Skin of body (tissue), 2 donors: Measurements from ENCODE around the gene CGNL1. TPM values are rescaled to one million over a fixed set of nuclear protein-coding genes. Genes with fewer than 3 reads are reported as not detected.

Experiments
- DNase-seq: peaks from one replicate; lab custom pipeline; 2025; lab: John Stamatoyannopoulos, UW
- total RNA-seq: library from RNA; depleted of rRNA; stranded (reverse); fragments of >200 nt; gene quantifications from one replicate; pipeline ENCODE4 v1.2.3, GENCODE V29; 2014

The CGNL1 gene
- total RNA-seq, 1 donor from 2014 or later, result 23.5 TPM

GRCh38 chr15:57353317-57353804 lies 22.9 kb upstream of the CGNL1 start:
- no peak for DNase-seq

GRCh38 chr15:57354436-57355123 lies 21.7 kb upstream of the CGNL1 start:
- DNase-seq, result no peak

GRCh38 chr15:57355259-57355658 lies 21.0 kb upstream of the CGNL1 start:
- no peak for DNase-seq

- no peak for DNase-seq
These were observed 20.1 kb upstream of the CGNL1 start for GRCh38 chr15:57356178-57356577.

- DNase-seq, result no peak
These were observed 19.7 kb upstream of the CGNL1 start for GRCh38 chr15:57356636-57357035.

GRCh38 chr15:57357799-57358198 lies 18.5 kb upstream of the CGNL1 start:
- no peak for DNase-seq

- DNase-seq, result no peak
These were observed 17.7 kb upstream of the CGNL1 start for GRCh38 chr15:57358571-57358970.

GRCh38 chr15:57363661-57364060 lies 12.6 kb upstream of the CGNL1 start:
- no peak for DNase-seq

- DNase-seq, result no peak
These were observed 11.9 kb upstream of the CGNL1 start for GRCh38 chr15:57364282-57365007.

GRCh38 chr15:57367556-57367955 lies 8.7 kb upstream of the CGNL1 start:
- no peak for DNase-seq

GRCh38 chr15:57370929-57371328 lies 5.4 kb upstream of the CGNL1 start:
- DNase-seq, result no peak

GRCh38 chr15:57373251-57373881 lies 2.9 kb upstream of the CGNL1 start:
- DNase-seq, result no peak

- DNase-seq, result no peak
These were observed 2.4 kb upstream of the CGNL1 start for GRCh38 chr15:57373882-57374276.

- no peak for DNase-seq
These were observed 582 bp downstream of the CGNL1 start for GRCh38 chr15:57376696-57377477.

GRCh38 chr15:57377478-57377847 lies 1.2 kb downstream of the CGNL1 start:
- DNase-seq, result no peak

- DNase-seq, result no peak
These were observed 3.2 kb downstream of the CGNL1 start for GRCh38 chr15:57379487-57379886.

- no peak for DNase-seq
These were observed 4.5 kb downstream of the CGNL1 start for GRCh38 chr15:57380854-57381253.

GRCh38 chr15:57382215-57382614 lies 5.9 kb downstream of the CGNL1 start:
- no peak for DNase-seq

- no peak for DNase-seq
These were observed 6.7 kb downstream of the CGNL1 start for GRCh38 chr15:57382969-57383368.

GRCh38 chr15:57384024-57384423 lies 7.7 kb downstream of the CGNL1 start:
- DNase-seq, result no peak

GRCh38 chr15:57384816-57385215 lies 8.5 kb downstream of the CGNL1 start:
- no peak for DNase-seq

GRCh38 chr15:57385923-57386390 lies 9.7 kb downstream of the CGNL1 start:
- DNase-seq, result no peak
